ENCODE data around the gene FHIP1A.

The FHIP1A gene

DNA sequence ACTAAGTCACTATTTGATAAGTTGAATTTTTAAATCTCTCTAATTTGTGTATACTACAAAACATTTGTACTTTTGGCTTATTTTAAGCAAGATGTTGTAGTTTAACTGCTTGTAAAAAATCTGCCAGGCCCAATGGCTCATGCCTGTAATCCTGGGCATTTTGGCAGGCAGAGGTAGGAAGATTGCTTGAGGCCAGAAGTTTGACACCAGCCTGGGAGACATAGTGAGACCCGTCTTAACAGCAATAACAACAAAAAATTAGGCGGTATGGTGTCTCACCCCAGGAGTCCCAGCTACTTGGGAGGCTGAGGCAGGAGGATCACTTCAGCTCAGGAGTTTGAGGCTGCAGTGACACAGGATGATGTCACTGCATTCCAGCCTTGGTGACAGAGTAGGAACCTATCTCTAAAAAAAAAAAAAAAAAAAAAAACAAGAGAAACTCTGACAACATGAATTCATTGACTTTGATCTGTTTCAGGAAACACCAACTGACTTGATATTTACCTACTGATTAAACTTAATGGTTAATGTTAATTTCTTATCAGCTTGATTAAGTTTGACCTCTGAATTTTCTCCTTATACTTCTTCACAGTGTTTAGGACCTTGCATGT is 8.9 kb downstream of the FHIP1A start:
- DNase-seq (ENCODE audit: low read depth, low spot score), result no peak

GRCh38 chr4:151418385-151418784 is 9.4 kb downstream of the FHIP1A start:
- no peak for DNase-seq (ENCODE audit: low read depth, low spot score)

DNA sequence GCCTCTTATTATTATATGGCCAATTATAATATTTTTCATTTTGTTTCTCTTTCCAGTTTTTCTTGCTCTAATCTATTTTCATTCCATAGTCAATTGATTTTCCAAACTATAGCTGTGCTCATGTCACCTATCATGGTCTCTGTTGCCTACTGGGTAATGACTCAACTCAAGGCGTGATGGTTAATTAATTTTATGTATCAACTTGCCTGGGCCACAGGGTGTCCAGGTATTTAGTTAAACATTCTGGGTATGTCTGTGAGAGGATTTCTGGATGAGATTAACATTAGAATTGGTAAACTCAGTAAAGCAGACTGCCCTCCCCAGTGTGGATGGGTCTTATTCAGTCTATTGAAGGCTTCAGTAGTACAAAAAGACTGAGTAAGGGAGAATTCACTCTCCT is 9.9 kb downstream of the FHIP1A start:
- DNase-seq (ENCODE audit: low read depth, low spot score), result no peak

DNA sequence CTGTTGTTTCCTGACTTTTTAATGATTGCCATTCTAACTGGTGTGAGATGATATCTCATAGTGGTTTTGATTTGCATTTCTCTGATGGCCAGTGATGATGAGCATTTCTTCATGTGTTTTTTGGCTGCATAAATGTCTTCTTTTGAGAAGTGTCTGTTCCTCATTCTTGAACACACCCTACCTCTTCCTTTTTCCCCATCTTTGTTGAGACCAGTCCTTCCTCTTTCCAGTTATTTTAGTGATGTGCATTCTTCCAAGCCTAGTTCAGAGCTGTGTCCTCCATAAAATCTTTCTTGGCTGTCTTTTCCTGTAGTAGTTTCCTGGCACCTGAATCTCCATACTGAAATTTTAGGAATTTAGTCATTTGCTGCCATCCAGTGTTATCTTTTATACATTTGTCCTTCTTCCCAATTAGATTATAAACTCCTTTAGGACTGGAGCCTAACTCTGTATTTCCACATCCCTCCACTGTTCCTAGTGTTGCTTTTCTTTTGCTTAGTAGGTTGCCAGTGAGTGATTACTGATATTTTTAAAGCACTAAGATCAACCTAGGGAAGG is 11.4 kb downstream of the FHIP1A start:
- DNase-seq (ENCODE audit: low read depth, low spot score), result no peak

- DNase-seq (ENCODE audit: low read depth, low spot score), result no peak
Measured at GRCh38 chr4:151422854-151423253, 13.9 kb downstream of the FHIP1A start.

DNA sequence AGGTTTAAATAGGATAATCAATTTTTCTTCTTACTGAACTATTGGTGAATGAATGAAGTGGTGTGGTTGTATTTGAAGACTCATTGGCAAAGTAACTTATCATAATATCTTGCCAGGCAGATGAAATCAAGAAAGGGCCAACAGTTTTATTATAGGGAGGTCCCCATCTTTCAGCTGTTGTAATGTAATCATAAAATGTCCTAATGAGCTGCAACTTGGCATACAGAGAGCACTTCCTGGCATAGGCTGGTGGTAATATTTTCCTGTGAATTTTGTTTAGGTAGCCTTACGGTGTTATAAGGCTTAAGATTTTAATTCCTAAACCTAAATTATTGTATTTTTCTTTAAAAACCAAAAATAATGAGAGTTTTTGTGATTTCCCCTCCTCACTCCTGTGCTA is 17.5 kb downstream of the FHIP1A start:
- no peak for DNase-seq (ENCODE audit: low read depth, low spot score)

GRCh38 chr4:151427266-151427665 is 18.3 kb downstream of the FHIP1A start:
- no peak for DNase-seq (ENCODE audit: low read depth, low spot score)

- no peak for DNase-seq (ENCODE audit: low read depth, low spot score)
Measured at GRCh38 chr4:151428346-151428745, 19.4 kb downstream of the FHIP1A start.

DNA sequence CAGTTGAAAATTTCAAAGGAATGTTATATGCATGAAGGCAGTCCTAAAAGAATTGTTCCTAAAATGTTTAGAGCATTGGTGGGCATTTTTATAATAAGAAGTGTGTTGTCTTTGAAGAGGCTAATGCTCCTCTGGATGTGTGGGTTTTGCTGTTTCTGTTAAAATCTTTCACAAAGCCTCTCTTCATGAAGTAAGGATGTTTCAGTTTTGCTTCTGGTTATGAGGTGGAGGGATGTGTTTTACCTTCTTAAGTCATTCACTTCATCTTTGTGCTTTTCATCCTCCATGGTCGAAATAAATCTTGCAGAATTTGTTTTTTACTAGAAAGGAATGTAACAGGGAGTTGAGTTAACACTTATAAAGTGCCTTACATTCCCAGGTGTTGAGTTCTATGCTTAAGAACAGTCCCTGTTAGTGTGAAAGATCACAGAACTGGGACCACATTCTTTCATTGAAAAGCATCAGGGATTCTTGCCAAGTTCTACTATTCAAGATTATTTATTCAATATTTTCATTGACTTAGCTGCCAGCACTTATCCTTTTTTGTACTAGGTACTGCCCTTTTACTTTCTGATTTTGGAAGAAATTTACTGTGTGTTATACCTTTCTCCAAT is 21.1 kb downstream of the FHIP1A start:
- DNase-seq (ENCODE audit: low read depth, low spot score), result no peak

DNA sequence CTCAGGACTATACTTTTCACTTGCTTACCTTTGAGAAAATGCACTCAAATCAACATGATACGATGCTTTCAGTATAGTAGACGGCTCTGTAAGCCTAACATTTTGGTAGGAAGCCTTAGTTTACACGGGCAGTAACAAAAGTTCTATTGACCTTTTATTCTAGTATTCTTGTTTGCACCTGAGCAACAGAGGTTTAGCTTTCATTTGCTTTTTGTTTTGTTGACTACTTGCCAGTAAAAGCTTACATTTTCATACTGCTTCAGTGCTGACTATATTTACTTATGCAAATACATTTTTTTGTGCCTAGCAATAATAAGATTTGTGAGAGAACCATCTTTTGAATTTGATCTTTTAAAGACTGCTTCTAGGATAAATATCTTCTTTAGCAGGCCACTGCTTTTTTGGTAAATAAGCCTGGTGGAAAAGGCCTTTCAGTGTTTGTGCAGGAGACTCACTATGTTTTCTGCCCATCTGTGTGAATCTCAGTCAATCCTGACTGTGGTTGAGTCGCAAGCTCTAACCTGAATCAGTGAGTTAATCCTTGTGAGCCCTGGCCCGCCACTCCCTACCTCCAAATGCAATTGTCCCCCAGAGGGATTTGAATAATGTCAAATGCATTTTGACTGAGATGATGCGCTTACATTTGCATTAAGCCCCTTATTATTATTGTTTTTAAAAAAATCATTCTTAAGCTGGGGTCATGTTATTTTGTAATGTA is 21.9 kb downstream of the FHIP1A start:
- DNase-seq (ENCODE audit: low read depth, low spot score), result no peak

- DNase-seq (ENCODE audit: low read depth, low spot score), result no peak
Measured at GRCh38 chr4:151431728-151432127, 22.8 kb downstream of the FHIP1A start.

DNA sequence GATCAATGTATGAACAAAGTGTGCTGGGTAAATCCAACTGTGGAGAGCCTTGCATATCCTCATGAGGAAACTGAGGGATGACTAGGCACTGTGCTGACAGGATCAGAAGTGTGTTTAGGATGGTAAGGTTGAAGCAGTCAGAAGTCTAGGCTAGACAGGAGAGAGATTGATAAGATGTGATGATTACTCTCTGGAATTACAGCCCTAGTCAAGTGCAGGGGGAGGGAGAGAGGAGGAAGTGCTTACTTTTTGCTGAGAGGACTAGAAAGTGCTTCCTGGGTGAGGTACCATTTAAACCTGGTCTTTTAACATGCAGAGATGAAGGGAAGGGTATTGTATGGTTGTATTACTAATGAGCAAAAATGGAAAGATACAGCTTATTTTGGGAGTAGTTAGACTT is 23.7 kb downstream of the FHIP1A start:
- DNase-seq (ENCODE audit: low read depth, low spot score), result no peak

GRCh38 chr4:151434183-151434860 is 25.3 kb downstream of the FHIP1A start:
- DNase-seq (ENCODE audit: low read depth, low spot score), result no peak

DNA sequence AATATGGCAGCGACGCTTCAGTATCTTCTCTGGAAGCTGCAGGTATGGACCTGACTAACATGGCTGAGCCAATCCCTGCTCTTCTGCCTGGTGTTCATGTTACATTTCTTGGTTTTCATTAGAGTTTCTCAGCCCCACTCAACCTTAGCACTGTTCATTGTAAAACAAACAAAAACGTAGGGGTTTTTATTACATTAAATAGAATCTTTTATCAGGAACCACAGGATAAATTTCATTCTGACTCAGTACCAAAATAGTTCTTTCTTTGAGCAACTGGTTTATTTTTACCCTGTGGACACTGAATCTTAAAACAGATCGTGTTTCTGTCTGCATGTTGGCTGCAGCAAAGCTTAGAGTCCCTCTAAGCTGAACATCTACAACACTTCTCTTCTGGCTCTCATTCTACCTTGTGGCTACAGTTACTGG is 27.1 kb downstream of the FHIP1A start:
- DNase-seq (ENCODE audit: low read depth, low spot score), result no peak

- DNase-seq (ENCODE audit: low read depth, low spot score), result no peak
Measured at GRCh38 chr4:151437505-151437904, 28.5 kb downstream of the FHIP1A start.

DNA sequence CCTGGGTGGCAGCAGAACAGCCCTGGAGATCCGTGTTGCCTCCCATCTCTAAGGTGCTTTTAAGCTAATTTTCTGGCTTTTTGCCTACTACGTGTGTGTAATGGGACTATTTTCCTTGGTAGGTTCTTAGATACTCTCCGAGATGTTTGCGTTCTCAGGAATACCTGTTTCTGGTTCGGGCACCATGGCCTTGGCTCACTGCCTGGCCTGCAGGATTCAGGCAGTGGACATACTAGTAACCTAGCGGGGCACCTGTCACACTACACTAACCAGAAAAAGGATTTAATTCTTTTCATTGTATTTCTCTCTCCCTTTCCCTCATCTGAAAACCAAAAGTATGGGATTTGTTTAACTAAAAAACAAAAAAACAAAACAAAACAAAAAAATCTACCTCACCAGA is 29.2 kb downstream of the FHIP1A start:
- no peak for DNase-seq (ENCODE audit: low read depth, low spot score)

DNA sequence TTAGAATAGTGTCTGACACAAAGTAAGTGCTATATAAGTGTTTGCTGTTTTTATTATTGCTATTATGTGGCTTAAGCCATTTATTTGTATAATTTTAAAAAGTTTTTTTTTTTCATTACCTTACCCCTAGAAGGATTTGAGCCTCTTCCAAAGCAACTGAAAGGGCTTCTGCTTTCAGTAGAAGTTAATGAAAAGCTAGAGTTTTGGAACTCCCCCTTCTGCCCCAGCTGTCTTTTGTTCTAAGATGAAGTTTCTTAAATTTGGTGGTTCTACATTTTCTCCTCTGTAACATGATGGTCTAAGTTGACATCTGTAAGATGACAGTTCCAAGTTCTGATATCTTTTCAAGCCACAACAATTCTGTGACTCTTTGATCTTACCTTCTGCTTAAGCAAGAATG is 30.3 kb downstream of the FHIP1A start:
- DNase-seq (ENCODE audit: low read depth, low spot score), result no peak

DNA sequence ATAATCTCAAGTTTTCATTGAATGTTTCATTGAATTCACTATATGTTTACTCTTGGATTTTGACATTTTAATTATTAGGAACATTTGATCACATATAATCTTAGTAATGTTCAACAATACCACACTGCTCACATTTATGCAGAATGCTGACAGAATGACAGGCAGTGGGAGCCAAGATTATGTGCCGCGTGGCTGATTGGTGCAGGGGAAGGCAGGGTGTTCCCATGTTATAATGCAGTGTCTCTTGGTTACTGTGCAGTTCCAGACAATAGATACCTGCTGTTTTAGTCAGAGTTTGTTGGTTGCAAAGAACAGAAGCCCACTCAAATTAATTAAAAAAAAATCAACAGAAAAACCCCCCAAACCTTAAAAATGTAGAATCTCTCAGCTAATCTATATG is 33.0 kb downstream of the FHIP1A start:
- DNase-seq (ENCODE audit: low read depth, low spot score), result no peak

DNA sequence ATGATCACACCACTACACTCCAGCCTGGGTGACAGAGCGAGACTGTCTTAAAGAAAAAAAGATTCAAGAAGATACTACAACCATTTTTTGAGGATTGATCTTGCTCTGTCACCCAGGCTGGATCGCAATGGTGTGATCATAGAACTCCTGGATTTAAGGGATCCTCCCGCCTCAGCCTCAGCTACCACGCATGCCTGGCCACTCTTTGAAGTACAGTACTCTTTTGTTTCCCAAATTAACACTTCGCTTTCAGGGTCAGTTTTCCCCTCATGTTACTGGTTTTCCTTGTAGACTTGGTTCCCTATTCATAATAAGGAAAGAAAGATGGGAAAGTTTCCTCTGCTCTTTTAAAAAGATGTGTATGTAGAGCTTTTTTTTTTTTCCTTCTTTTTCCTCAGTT is 34.3 kb downstream of the FHIP1A start:
- no peak for DNase-seq (ENCODE audit: low read depth, low spot score)

- no peak for DNase-seq (ENCODE audit: low read depth, low spot score)
Measured at GRCh38 chr4:151443752-151444151, 34.8 kb downstream of the FHIP1A start.

- DNase-seq (ENCODE audit: low read depth, low spot score), result no peak
Measured at GRCh38 chr4:151446208-151446607, 37.2 kb downstream of the FHIP1A start.

- no peak for DNase-seq (ENCODE audit: low read depth, low spot score)
Measured at GRCh38 chr4:151454513-151454912, 45.5 kb downstream of the FHIP1A start.
